ENCODE measurements around the gene KAZN. TPM values are rescaled to one million over a fixed set of nuclear protein-coding genes. Genes with fewer than 3 reads are reported as not detected.

The KAZN gene
- polyA plus RNA-seq, 1 donor (not counting 4 experiments of a cell fraction or from before 2014, with no cell fraction given), result 5.9 TPM

DNA sequence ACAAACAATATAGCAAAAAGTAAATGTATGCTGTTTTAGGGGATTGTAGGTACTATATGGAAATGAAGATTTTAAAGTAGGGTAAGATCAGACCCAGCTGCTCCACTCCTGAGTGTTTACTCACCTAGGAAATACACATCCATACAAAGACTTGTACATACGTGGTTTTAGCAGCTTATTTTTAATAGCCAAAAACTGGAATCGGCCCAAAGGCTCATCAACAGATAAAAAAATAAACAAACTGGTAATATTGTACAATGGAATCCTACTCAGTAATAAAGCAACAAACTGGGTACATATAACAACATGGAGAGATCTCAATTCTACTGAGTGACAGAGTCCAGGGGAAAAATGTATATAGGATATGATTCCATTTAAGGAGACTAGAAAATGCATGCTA, 375.9 kb downstream of the KAZN start:
- FAIRE-seq (no peak), DNase-seq (ENCODE audit: low read depth, low spot score) (no peak)
- Histone ChIP-seq H3K36me3 (ENCODE audit: control insufficient read depth in 2 of 2, extremely low read depth in 1 of 2, insufficient read depth in 2 of 2, low read length in 2 of 2) (peaks cover 0 to 13% of the 10 kb centered on the region in 2 experiments), H3K4me1 (ENCODE audit: control insufficient read depth, extremely low read depth, insufficient read depth, low read length) (peaks cover 4% of the 10 kb centered on the region), H2AFZ (ENCODE audit: control insufficient read depth, low read length) (no peak overlapping the region), H3K79me2 (ENCODE audit: control insufficient read depth, insufficient read depth, low read length) (peaks cover 26% of the 10 kb centered on the region), H3K9me3 (ENCODE audit: control insufficient read depth, low read depth, low read length) (no peaks in the 10 kb centered on the region), H3K27ac (ENCODE audit: control insufficient read depth, insufficient read depth, low read length) (no peak overlapping the region), H3K27me3 (ENCODE audit: control insufficient read depth, extremely low read depth, insufficient read depth, low read length) (no peaks in the 10 kb centered on the region), H3K9me1 (ENCODE audit: control insufficient read depth, extremely low read depth, insufficient read depth, low read length) (no peaks in the 10 kb centered on the region), H3K4me3 (ENCODE audit: control insufficient read depth in 2 of 3, extremely low read depth in 1 of 3, insufficient read depth in 2 of 3, low read depth in 1 of 3, low read length in 3 of 3) (no peak overlapping the region), H3K9ac (ENCODE audit: control insufficient read depth, extremely low read depth, insufficient read depth, low read length) (no peak overlapping the region), H3K4me2 (ENCODE audit: control insufficient read depth, extremely low read depth, insufficient read depth, low read depth, low read length) (no peak overlapping the region), H4K20me1 (ENCODE audit: control insufficient read depth, extremely low read depth, insufficient read depth, low read length) (no peaks in the 10 kb centered on the region)
- TF ChIP-seq, protein P1, sequence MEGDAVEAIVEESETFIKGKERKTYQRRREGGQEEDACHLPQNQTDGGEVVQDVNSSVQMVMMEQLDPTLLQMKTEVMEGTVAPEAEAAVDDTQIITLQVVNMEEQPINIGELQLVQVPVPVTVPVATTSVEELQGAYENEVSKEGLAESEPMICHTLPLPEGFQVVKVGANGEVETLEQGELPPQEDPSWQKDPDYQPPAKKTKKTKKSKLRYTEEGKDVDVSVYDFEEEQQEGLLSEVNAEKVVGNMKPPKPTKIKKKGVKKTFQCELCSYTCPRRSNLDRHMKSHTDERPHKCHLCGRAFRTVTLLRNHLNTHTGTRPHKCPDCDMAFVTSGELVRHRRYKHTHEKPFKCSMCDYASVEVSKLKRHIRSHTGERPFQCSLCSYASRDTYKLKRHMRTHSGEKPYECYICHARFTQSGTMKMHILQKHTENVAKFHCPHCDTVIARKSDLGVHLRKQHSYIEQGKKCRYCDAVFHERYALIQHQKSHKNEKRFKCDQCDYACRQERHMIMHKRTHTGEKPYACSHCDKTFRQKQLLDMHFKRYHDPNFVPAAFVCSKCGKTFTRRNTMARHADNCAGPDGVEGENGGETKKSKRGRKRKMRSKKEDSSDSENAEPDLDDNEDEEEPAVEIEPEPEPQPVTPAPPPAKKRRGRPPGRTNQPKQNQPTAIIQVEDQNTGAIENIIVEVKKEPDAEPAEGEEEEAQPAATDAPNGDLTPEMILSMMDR (optimal IDR thresholded peaks at IDR 0.05 in 1 of 3, IDR thresholded peaks at IDR 0.05 in 1 of 3, conservative IDR thresholded peaks at IDR 0.05 in 1 of 3; ENCODE audit: extremely low read depth in 1 of 3, insufficient read depth in 2 of 3, low read length in 3 of 3), result no peak
- no peak for TF ChIP-seq EZH2 (IDR thresholded peaks at IDR 0.05; ENCODE audit: low read length)
- dilution Hi-C loops (cut with MboI; ENCODE audit: extremely low pct_ligation_motif_present, low sequenced_read_pairs), result no loop called here

DNA sequence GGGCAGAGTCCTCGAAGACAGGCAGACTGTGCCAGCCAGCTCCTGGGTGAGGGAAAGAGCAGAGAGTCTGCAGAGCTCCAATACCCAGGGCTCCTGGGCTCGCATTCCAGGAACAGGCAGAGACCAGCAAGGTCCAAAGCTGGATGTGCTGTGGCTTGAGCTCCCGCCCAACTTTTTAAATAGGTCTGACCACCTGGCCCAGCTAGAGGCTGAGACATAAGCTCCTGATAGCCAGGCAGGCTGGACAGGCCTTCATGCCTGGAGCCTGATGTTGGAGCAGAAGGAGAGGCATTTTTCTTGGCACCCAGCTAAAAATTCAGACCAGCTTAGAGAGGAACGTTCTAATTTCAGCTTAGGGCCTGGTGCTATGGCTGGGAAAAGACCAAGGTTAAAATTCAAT, 376.6 kb downstream of the KAZN start:
- no peak overlapping the region for H3K9ac ChIP-seq (ENCODE audit: control insufficient read depth, extremely low read depth, insufficient read depth, low read length)
- no peaks in the 10 kb centered on the region for H3K9me3 ChIP-seq (ENCODE audit: control insufficient read depth, low read depth, low read length)
- no peak for FAIRE-seq
- H3K27ac ChIP-seq (ENCODE audit: control insufficient read depth, insufficient read depth, low read length), result no peak overlapping the region
- peaks cover 4% of the 10 kb centered on the region for H3K4me1 ChIP-seq (ENCODE audit: control insufficient read depth, extremely low read depth, insufficient read depth, low read length)
- no peak overlapping the region for H2AFZ ChIP-seq (ENCODE audit: control insufficient read depth, low read length)
- H3K36me3 ChIP-seq (ENCODE audit: control insufficient read depth in 2 of 2, extremely low read depth in 1 of 2, insufficient read depth in 2 of 2, low read length in 2 of 2), result peaks cover 0 to 13% of the 10 kb centered on the region in 2 experiments
- H3K27me3 ChIP-seq (ENCODE audit: control insufficient read depth, extremely low read depth, insufficient read depth, low read length), result no peaks in the 10 kb centered on the region
- H4K20me1 ChIP-seq (ENCODE audit: control insufficient read depth, extremely low read depth, insufficient read depth, low read length), result no peaks in the 10 kb centered on the region
- peaks cover 24% of the 10 kb centered on the region for H3K79me2 ChIP-seq (ENCODE audit: control insufficient read depth, insufficient read depth, low read length)
- TF ChIP-seq, protein P1 (optimal IDR thresholded peaks at IDR 0.05 in 1 of 3, IDR thresholded peaks at IDR 0.05 in 1 of 3, conservative IDR thresholded peaks at IDR 0.05 in 1 of 3; ENCODE audit: extremely low read depth in 1 of 3, insufficient read depth in 2 of 3, low read length in 3 of 3), result no peak
- TF ChIP-seq EZH2 (IDR thresholded peaks at IDR 0.05; ENCODE audit: low read length), result no peak
- no peak for DNase-seq (ENCODE audit: low read depth, low spot score)
- dilution Hi-C loops (cut with MboI; ENCODE audit: extremely low pct_ligation_motif_present, low sequenced_read_pairs), result no loop called here
- no peak overlapping the region for H3K4me2 ChIP-seq (ENCODE audit: control insufficient read depth, extremely low read depth, insufficient read depth, low read depth, low read length)
- H3K9me1 ChIP-seq (ENCODE audit: control insufficient read depth, extremely low read depth, insufficient read depth, low read length), result no peaks in the 10 kb centered on the region
- H3K4me3 ChIP-seq (ENCODE audit: control insufficient read depth in 2 of 3, extremely low read depth in 1 of 3, insufficient read depth in 2 of 3, low read depth in 1 of 3, low read length in 3 of 3), result no peak overlapping the region
